Stimulated activated CD4-positive, alpha-beta T cell treated with anti-CD3 and anti-CD28 coated beads, TNF-alpha, amount 100 ng/mL, for 4 hours (primary cell): Measurements from ENCODE around the gene LDLRAD1.
"Not testable (repeated sequence)": the region's sequence is repeated elsewhere in the genome, so short reads cannot be mapped to it uniquely, and the experiment has no call there.

Experiments used
- DNase-seq, 3 experiments: peaks; one replicate each; pipeline ENCODE4 v3.0.0-alpha.2; 2020; ENCODE audit warnings: low read depth in 3 of 3

The LDLRAD1 gene, protein sequence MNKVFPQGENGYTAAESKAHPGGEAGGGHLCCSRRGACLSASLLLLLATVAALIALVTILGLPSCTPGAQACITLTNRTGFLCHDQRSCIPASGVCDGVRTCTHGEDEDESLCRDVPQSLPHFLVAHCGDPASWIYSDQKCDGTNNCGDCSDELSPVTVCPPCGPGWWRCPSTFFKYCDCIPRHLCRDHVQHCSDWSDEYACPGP

DNA sequence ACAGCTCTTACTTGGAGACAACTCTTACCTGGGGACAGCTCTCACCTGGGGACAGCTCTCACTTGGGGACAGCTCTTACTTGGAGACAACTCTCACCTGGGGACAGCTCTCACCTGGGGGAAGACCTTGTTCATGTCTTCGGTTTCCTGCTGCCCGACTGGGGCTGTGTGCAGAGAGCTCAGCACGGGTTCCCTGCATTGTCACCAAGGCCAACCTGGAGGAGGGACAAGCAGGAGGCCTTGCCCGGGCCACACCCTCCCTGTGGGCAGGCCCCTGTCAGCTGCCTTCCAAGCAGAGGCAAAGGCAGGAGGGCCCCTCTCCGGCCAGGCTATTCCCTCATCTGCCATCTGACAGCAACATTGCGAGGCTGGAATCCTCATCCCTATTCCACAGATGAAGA lies at the start of gene LDLRAD1:
TSS of gene LDLRAD1 (minus strand) at position 208 of the 400 bp plus-strand sequence. CDS start at position 134, 74 bp downstream.
- no peak for DNase-seq

DNA sequence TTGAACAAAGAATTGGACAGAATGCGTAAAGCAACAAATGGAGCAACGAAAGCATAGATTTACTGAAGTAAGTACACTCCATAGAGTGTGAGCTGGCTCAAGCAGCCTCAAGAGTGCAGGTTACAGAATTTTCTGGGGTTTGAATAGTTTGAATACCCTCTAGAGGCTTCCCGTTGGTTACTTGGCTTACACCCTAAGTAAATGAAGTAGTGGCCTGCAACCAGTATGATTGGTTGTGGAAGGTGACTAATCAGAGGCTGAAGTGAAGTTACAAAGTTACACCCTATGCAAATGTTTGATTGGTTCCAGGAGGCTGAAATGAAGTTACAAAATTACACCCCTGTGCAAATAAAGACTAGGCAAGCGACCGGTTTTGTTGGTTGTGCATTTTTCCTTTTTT lies 46.3 kb upstream of the LDLRAD1 start:
- DNase-seq: no peak

DNA sequence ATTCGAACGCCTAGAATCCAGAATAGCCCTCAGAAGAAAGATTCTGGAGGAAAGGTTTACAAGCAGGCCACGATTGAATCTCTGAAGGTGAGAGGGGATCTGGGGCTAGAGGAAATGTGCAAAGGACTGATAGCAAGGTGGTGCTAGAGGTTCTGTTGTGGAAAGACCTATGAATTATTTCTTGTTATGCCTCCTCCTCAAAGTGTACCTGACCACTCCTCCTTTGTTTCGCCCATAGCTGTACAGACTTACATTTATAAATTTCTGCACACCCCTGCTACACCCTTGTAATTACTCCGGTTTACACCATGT lies 36.4 kb upstream of the LDLRAD1 start:
- DNase-seq: no peak

DNA sequence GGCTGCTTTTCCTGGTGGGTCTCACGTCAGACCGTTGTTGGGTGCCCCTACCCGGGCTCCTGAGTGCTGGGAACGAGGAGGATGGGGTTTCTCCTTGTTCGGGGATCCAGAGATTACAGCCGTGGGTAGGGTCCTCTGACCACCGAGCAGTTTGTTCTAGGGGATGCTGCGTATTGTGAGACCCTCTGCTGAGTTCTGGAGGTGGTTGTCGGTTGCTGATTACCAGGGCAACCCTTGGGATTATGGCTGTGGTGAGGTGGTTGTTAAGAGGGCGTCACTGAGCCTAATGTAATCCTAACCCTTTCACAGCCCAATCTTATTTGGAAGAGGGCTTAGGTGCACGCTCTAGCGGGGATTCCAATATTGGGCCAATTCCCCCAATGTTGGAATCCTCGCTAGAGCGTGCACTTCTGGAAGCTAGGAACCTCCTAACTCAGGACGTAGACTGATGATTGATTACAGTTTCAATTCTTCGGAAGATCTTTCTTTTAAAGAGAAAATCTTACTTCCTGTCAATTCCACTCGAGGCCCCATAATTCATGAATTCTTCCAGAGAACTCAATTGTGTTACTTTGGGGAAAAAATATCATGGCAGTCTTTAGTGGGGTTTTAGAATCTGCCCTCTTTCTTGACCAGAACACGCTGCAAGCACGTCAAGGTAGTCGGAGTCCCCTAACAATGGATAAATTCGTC lies 35.9 kb upstream of the LDLRAD1 start:
- no peak for DNase-seq

DNA sequence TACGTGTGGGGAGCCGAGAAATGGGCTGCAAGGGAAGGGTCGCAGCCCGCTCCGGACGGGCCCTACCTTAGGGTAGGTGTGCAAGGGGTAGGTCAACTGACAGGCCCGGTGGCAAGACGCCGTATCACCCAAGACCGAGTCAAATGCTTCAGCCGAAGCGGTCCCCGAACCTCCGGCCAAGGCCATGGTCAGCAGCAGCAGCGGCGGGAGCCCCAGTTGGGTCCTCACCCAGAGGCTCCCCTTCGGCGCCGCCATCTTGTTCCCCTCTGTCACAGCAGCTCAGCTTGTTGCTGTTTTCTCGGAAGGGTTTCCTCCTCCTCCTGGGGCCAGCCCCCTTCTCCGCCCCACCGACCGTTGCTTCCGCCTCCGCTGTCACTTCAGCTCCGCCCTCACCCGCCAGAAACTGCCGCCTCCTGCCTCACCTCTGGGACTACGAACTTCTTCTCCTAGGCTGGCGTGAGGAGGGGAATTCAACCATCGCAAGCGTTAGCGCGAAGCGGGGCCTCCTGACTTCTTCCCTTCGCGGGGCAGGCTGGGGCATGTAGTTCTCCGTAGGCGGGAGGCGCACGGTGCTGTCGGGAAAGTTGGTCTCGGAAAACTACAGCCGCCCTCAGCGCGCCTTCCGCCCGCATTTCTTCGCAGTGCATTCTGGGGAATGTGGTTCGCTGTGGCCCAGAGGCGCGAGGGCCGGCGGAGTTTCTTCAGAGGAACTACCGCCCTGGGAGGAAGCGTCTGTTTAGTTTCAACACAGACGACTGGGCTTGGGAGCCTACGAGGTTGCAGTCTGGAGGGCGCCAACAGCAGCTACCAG lies 35.2 kb upstream of the LDLRAD1 start, which contains the start of the genes TCEANC2 and TMEM59:
TSS of gene TCEANC2 (plus strand) at position 675 of the 811 bp plus-strand sequence. CDS start 815 bp downstream, outside the sequence.
TSS of gene TMEM59 (minus strand) at position 271 of the 811 bp plus-strand sequence. CDS start at position 255, 16 bp downstream.
- peak; percentile 86 to 95 (median 94) for DNase-seq

DNA sequence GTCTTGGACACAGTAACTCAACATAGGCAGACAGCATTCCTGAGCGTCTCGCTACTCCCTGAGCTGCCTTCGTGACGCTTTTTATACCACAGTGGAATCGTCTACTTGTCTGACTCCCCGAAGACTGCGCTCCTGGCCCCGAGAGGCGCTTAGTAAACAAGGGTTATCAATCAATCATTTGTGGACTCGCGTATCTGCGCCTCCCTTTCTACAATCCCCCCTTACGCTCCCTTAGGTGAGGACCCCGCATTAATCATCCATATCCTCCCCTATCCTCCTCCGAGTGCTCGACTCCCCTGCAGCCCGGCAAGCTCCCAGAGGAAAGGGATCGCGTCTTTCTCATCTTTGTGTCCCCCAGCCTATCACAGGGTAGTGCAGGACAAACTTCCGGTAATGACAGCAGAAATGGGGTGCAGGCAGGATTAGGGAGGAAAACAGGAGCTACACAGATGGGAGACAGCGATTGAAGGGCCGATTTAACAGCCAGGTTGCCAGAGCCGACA lies 34.5 kb upstream of the LDLRAD1 start:
- DNase-seq: no peak

DNA sequence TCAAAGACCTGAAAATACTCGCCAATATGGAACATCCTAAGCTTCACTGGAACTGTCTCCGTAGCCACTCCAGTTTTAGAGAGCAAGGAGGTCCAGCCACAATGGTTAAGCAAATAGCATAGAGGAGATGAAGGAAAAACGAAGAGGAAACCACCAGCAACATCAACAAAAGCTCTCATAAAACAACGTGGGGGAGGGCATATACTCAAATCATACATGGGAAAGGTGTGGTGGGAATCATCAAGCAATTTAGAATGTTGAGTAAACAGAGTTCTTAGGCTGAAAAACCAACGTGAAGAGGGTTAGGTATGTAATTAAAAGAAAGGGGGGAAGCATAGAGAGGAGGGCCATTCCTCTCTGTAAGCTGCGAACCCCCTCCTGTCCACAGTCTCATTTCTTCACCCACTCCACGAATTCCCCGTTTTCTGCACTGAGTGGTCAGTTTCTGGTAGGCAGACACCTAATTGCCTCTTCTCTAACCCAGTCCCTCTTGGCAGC lies 34.0 kb upstream of the LDLRAD1 start:
- no peak for DNase-seq

DNA sequence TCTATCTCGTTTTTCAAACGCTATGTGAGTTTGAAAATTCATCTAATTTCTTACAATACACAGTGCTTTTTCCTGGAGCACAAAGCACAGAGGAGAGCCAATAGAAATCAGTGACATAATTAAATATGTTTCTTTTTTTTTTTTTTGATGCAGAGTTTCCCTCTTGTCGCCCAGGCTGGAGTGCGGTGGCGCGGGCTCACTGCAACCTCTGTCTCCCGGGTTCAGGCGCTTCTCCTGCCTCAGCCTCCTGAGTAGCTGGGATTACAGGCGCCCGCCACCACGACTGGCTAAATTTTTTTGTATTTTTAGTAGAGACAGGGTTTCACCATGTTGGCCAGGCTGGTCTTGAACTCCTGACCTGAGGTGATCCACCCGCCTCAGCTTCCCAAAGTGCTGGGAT lies 32.4 kb upstream of the LDLRAD1 start:
- DNase-seq: not testable (repeated sequence)

DNA sequence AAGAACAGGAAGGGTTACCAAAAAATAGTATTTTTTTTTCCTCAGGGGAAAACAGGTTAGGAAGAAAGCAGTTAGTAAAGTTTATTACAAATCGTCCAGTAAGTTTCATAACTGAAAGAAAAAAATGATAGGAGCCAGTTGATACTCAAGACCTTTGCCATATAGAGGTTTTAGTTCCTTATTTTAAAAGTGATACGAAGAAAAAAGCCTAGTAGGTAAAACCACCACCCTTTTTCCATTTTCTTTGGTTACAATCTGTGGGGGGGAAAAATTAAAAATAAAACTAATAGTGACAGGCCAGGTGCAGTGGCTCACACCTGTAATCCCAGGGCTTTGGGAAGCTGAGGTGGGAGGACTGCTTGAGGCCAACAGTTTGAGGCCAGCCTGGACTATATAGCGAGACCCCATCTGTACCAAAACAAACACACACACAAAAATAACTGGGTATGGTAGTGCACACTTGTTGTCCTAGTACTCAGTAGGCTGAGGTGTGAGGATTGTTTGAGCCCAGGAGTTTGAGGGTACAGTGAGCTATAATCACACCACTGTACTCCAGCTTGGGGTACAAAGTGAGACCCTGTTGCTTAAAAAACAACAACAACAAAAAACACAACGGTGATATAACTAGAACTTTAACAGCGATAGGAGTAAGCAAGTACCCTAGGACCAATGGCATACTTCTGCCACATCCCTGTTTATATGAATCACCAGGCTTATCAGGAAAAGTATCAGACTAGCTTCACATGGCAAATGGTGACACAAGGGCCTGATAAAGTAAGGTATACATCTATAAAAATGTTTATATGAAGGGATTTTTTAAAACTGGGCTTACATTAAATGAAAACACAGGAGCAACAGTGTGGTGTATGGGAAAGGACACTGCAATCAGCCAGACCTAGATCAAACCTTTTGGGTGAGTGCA lies 29.7 kb upstream of the LDLRAD1 start:
- DNase-seq: no peak

DNA sequence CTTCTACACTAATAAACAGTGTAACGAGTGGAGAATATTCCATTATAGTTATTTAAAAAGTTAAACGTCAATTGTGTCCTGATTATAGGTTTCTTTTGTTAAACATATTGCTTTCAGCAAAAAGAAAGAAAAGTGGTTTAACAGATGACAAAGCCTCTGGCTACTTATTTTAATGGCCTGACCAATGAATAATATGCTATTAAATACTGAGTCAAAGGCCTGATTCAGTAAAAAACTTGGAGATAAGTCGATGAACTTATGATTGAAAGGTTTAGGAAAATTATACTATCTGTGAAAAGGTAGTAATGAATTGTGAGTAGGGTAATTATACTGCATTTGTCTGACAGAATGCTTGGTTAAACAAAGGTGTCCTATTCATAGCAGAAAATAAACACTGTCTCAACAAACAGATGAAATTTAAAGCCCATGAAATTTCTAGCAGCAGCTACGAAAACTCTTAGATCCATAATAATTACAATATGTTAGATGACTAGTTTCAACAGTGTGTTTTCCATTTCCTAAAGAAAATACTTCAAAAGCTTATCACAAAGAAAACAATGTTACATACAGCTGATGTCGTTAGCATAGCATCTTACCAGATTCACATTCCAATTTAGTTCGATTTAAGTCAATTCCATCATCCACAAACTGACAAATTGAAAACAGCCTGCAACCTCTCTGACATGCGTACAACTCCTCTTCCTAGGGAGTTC lies 28.8 kb upstream of the LDLRAD1 start:
- no peak for DNase-seq

DNA sequence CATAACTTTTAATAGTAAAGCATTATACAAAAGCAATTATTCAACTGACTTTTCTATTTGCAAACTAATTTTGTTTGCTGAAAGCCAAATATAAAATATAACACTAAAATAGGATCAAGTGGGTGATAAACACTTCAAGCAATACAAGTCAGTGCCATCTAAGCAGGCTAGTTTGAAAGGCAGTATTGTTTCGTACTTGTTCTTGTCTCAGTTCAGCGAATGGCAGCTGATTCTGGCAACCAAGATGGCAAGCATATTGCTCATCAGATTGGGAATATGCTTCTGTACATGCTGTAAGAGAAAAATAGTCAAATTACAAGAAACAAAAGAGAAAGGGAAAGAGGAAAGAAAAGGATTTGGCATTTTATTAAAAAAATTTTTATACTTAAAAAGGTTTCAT lies 27.5 kb upstream of the LDLRAD1 start:
- DNase-seq: no peak

DNA sequence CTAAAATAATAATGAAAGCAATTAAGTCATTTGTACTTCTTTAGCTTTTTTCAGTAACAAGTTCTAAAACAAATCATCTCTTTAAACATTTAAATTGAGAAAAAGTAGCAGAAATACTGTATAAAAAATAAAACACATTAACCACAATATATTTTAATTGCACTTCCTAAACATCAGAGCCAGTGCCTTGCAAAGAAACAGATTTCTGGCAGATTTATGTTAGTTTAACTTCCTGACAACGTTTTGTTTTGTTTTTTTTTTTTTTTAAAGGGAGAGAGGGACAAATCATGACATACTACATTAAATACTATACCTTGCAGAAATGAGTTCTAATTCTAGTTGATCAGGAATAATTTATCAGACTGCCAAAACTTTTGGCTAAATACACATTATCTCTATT lies 23.8 kb upstream of the LDLRAD1 start:
- DNase-seq: no peak

DNA sequence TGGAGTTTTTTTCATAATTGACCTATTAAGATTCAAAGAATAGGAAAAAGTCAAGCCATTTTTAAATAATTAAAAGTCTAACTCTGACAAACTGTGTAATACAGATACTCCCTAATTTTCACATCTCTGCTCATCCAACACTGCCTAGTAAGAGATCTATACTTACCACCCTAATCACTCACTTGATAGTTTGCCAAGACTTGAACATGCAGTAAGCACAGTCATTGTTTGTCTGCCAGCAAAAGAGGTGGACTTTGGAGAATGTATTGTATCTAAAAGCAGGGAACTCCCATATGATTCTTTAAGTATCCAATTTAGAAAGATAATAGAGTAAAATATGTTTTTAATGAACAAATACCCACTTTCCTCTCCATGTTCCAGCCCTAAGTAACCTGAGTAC lies 19.5 kb upstream of the LDLRAD1 start:
- no peak for DNase-seq

DNA sequence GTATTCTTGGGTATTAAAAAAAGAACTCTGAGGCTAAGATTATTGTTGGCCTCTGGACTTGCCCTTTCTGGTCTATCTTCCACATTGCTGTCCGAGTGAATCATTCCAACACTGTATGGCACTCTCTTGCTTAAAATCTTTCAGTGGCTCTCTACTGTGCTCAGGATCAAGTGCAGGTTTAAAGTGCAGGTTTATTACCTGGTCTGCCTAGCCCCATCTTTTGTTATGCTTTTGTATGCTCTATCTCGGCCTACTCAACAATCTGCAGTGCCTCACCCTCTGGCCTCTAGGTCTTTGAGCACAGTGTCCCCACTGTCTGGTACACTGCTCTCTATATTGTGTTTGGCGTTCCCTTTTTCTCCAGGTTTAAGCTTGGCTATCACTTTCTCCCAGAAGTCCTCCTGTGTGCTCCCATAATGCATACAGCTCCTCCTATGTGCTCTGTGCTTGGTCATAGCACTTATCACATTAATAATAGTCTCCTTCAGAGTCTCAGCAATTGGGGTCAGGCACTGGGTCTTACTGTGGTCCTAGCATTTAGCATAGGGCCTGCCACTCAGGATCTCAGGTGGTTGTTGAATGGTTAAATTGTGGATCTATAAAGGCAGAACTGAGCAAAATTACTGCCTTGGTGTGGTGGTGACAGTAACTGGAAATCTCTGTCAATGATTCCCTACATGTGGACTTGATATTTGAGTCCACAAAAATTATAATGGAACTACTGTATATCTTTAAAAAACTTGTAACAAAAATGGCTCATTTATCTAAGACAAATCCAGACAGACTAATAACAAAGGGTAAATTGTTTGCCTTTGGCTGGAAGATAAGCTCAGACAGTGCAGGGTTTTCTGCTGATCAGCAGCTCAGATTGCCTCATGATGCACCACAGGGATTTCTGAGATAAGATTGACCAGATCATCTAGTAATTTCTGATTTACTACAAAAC lies 10.6 kb upstream of the LDLRAD1 start:
- DNase-seq: no peak

DNA sequence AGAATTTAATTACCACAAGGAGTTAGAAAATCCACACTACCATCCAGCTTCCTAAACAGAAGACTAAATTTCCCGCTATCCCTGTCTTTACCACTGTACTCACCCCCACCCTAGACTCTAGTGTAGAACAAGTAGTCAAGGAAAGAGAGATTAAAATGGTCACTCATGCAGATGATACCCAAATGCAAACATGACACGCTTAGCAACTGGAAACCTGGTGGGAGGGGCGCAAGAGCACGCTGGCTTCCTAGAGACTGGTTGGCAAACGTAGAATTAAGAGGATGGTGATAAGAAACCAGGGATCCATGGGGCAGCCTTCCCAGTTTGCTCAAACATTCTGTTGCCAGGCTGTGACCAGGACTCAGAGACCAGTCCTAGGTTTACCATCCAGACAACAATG lies 9.9 kb upstream of the LDLRAD1 start:
- no peak for DNase-seq

DNA sequence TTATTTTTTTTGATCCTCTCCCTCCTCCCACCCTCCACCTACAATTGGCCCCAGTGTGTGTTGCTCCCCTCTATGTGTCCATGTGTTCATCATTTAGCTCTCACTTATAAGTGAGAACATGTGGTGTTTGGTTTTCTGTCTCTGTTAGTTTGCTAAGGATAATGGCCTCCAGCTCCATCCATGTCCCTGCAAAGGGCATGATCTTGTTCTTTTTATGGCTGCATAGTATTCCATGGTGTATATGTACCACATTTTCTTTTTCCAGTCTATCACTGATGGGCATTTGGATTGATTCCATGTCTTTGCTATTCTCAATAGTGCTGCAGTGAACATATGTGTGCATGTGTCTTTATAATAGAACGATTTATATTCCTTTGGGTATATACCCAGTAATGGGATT lies 6.8 kb upstream of the LDLRAD1 start:
- DNase-seq: not testable (repeated sequence)

DNA sequence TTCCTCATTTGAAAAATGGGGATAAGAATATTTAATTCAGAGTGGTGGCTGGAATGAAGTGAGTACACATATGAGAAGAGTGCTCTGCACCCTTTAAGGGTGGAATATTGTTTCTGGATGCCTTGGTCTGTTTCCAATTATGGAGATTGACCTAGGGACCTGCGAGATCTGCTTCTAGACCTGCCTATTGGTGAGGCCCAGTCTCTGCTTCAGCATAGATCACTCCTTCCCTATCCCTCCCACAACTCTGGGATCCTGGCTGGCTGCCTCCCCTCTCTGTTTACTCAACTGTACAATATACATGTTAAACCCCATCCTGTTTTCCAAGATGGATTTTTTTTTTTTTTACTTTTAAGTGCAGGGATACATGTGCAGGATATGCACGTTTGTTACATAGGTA lies 6.4 kb upstream of the LDLRAD1 start:
- DNase-seq: no peak

DNA sequence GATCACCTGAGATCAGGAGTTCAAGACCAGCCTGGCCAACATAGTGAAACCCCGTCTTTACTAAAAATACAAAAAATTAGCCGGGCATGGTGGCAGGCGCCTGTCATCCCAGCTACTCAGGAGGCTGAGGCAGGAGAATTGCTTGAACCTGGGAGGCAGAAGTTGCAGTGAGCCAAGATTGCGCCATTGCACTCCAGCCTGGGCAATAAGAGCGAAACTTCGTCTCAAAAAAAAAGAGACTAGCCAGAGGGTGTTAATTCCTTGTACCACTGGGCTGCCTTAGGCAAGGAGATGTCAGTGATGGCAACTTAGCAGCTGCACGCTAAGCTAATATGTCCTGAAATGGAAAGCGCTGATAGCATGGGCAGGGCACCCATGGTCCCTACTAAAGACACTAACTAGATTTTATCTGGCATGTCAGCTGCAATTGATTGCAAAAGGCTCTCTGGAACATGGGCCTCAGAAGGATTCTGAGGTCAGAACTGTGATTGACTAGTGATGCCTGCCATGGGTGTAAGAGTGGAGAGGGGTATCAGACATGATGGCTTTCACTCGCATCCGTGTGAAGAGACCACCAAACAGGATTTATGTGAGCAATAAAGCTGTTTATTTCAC lies 1.7 kb upstream of the LDLRAD1 start:
- DNase-seq: not testable (repeated sequence)

DNA sequence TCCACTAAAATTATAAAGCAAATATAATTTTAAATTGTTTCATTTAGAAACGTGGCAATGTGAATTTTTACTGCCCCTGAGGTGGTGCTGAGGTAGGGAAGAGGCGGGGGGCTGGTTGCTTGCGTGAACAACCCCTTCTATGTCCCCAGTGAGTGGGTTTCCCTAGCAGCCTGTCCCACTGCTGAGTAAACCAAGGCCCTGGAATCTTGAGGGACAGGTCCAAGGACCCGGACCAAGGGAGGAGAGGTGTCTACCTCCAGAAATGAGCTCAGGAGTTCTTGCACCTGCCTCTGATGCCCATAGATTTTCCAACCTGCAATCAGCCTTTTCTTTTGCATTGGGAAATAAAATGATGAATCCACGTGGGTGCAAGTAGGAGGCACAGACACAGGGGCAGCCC lies 649 bp upstream of the LDLRAD1 start:
- DNase-seq: no peak
